Measurements from ENCODE around the gene TJP3.

GRCh38 chr19:3723883-3724282, 15.7 kb downstream of the TJP3 start:
- TF ChIP-seq FOXM1 (IDR thresholded peaks at IDR 0.05; ENCODE audit: borderline replicate concordance, low read depth) (no peak), NFIC (IDR thresholded peaks at IDR 0.05) (no peak), YY1 (IDR thresholded peaks at IDR 0.05; ENCODE audit: low read depth) (no peak)
